22Rv1 (cell line): ENCODE measurements around the gene TNXB.

Experiments
- CTCF ChIP-seq: fragments of 450-650 bp; IDR thresholded peaks from 2 replicates; pipeline ENCODE4 v1.5.1; 2017; ENCODE audit warnings: mild to moderate bottlenecking
- ZFX ChIP-seq: fragments of 450-650 bp; IDR thresholded peaks from 2 replicates; pipeline ENCODE4 v1.6.1; 2017; ENCODE audit warnings: antibody characterized with exemption, borderline replicate concordance

GRCh38 chr6:32088487-32089049 lies 20.6 kb downstream of the TNXB start:
- TF ChIP-seq CTCF (no peak), ZFX (no peak)
